H1 (cell line): Measurements from ENCODE around the gene CABLES2. TPM values are rescaled to one million over a fixed set of nuclear protein-coding genes. Genes with fewer than 3 reads are reported as not detected.

ENCODE experiments used
- CTCF ChIA-PET: fragments of 300-600 bp; sonication (Branson Sonifier 250); formaldehyde crosslinking; loops from one replicate; lab custom pipeline; 2021; ENCODE audit not compliant: partially characterized antibody; lab: Charles Lee
- POLR2A ChIA-PET: fragments of 300-600 bp; sonication (Branson Sonifier 250); formaldehyde crosslinking; loops from one replicate; lab custom pipeline; 2021; ENCODE audit warnings: inconsistent platforms; ENCODE audit not compliant: partially characterized antibody; lab: Charles Lee
- DNase-seq, 2 experiments: peaks; one replicate each; pipeline versions ENCODE4 v3.0.0 to v3.0.0-alpha.2; 2010 to 2022; ENCODE audit warnings: low spot score in 2 of 2, low read depth in 1 of 2, mixed read lengths in 1 of 2
- FAIRE-seq: peaks from 2 replicates; lab custom pipeline; 2011; peaks lifted over from hg19 to GRCh38; lab: Jason Lieb, UNC
- H2AFZ ChIP-seq: 2 replicates; pipeline ENCODE4 v1.8.1; 2012; ENCODE audit warnings: low read length, inconsistent platforms
- H2AK5ac ChIP-seq: 2 replicates; pipeline ENCODE4 v1.6.1; 2013; ENCODE audit warnings: low read depth, low read length
- H2BK120ac ChIP-seq: replicated peaks from 2 replicates; pipeline ENCODE3; 2013; ENCODE audit warnings: low read depth, low read length, inconsistent platforms
- H2BK12ac ChIP-seq: 2 replicates; pipeline ENCODE4 v1.6.1; 2013; ENCODE audit warnings: low read depth, low read length
- H2BK15ac ChIP-seq: 2 replicates; pipeline ENCODE4 v1.6.1; 2013; ENCODE audit warnings: low read length
- H2BK20ac ChIP-seq: 2 replicates; pipeline ENCODE4 v1.6.1; 2013; ENCODE audit warnings: low read length
- H2BK5ac ChIP-seq: 2 replicates; pipeline ENCODE4 v1.6.1; 2013; ENCODE audit warnings: low read depth, low read length
- H3K14ac ChIP-seq: 2 replicates; pipeline ENCODE4 v1.6.1; 2013; ENCODE audit warnings: inconsistent platforms; ENCODE audit not compliant: insufficient read length
- H3K18ac ChIP-seq: 2 replicates; pipeline ENCODE4 v1.6.1; 2013; ENCODE audit warnings: low read length; ENCODE audit errors: extremely low read depth
- H3K23ac ChIP-seq: 2 replicates; pipeline ENCODE4 v1.6.1; 2013; ENCODE audit warnings: inconsistent platforms; ENCODE audit not compliant: insufficient read length
- H3K23me2 ChIP-seq: 2 replicates; pipeline ENCODE4 v1.6.1; 2013; ENCODE audit warnings: low read depth, low read length
- H3K27ac ChIP-seq: 2 replicates; pipeline ENCODE4 v1.6.1; 2011; ENCODE audit warnings: low read depth, low read length, inconsistent platforms
- H3K27me3 ChIP-seq, 4 experiments: replicated peaks in 1 of 4; 1 replicate in 1 of 4; 2 replicates in 3 of 4; pipeline versions ENCODE4 v1.6.1 to v1.8.1; 2011 to 2013; ENCODE audit warnings: low read length in 3 of 4, mild to moderate bottlenecking in 3 of 4, inconsistent platforms in 2 of 4, mixed read lengths in 2 of 4, moderate library complexity in 1 of 4; ENCODE audit not compliant: control insufficient read depth in 3 of 4, insufficient read depth in 3 of 4; ENCODE audit errors: extremely low read depth in 1 of 4
- H3K36me3 ChIP-seq, 4 experiments: 2 replicates each; pipeline versions ENCODE4 v1.6.1 to v1.8.1; 2011 to 2013; ENCODE audit warnings: mild to moderate bottlenecking in 4 of 4, low read length in 3 of 4, moderate library complexity in 2 of 4, control low read depth in 1 of 4, inconsistent platforms in 1 of 4; ENCODE audit not compliant: insufficient read depth in 4 of 4, control insufficient read depth in 2 of 4
- H3K4ac ChIP-seq: replicated peaks from 2 replicates; pipeline ENCODE3; 2013; ENCODE audit warnings: low read length, low read depth, mixed read lengths, inconsistent platforms; ENCODE audit not compliant: insufficient read length
- H3K4me1 ChIP-seq, 4 experiments: replicated peaks in 1 of 4; 1 replicate in 1 of 4; 2 replicates in 3 of 4; pipeline versions ENCODE4 v1.6.1 to v1.8.1; 2011 to 2013; ENCODE audit warnings: low read length in 3 of 4, inconsistent platforms in 2 of 4, mixed read lengths in 1 of 4; ENCODE audit not compliant: insufficient read depth in 4 of 4, control insufficient read depth in 3 of 4
- H3K4me2 ChIP-seq, 2 experiments: 2 replicates each; pipeline versions ENCODE4 v1.6.1 to v1.8.1; 2011 to 2013; ENCODE audit warnings: low read depth in 2 of 2, low read length in 2 of 2, control low read depth in 1 of 2, inconsistent platforms in 1 of 2, mild to moderate bottlenecking in 1 of 2; ENCODE audit not compliant: insufficient read depth in 1 of 2
- H3K4me3 ChIP-seq, 4 experiments: fragments of 200-600, 300-600 bp in 1 of 4; sonication (generic), shearing (Covaris generic), sonication (Bioruptor Twin) in 1 of 4; 2 replicates each; pipeline versions ENCODE4 v1.5.1 to v1.8.1; 2011 to 2016; ENCODE audit warnings: low read length in 4 of 4, low read depth in 3 of 4, control low read depth in 2 of 4, inconsistent platforms in 2 of 4, mild to moderate bottlenecking in 2 of 4, mixed read lengths in 1 of 4, moderate library complexity in 1 of 4; ENCODE audit not compliant: insufficient read depth in 2 of 4; ENCODE audit errors: extremely low read depth in 1 of 4
- H3K56ac ChIP-seq: replicated peaks from 2 replicates; pipeline ENCODE3; 2013; ENCODE audit warnings: low read depth, mild to moderate bottlenecking, mixed read lengths, low read length, inconsistent platforms; ENCODE audit not compliant: insufficient read length
- H3K79me1 ChIP-seq: 2 replicates; pipeline ENCODE4 v1.6.1; 2013; ENCODE audit warnings: low read depth, low read length, control low read depth
- H3K79me2 ChIP-seq, 2 experiments: 2 replicates each; pipeline versions ENCODE4 v1.6.1 to v1.8.1; 2012 to 2013; ENCODE audit warnings: low read length in 2 of 2, mild to moderate bottlenecking in 2 of 2, inconsistent platforms in 1 of 2; ENCODE audit not compliant: insufficient read depth in 2 of 2, control insufficient read depth in 1 of 2
- H3K9ac ChIP-seq, 4 experiments: replicated peaks in 1 of 4; 1 replicate in 1 of 4; 2 replicates in 3 of 4; pipeline versions ENCODE4 v1.6.1 to v1.8.1; 2011 to 2013; ENCODE audit warnings: low read depth in 3 of 4, low read length in 3 of 4, control low read depth in 2 of 4, mild to moderate bottlenecking in 2 of 4, moderate library complexity in 2 of 4, inconsistent platforms in 1 of 4; ENCODE audit errors: extremely low read depth in 1 of 4
- H3K9me3 ChIP-seq, 2 experiments: 2 replicates each; pipeline versions ENCODE4 v1.6.1 to v1.8.1; 2012 to 2013; ENCODE audit warnings: mild to moderate bottlenecking in 2 of 2, moderate library complexity in 2 of 2, control low read depth in 1 of 2, inconsistent platforms in 1 of 2, low read depth in 1 of 2, low read length in 1 of 2, mixed read lengths in 1 of 2; ENCODE audit not compliant: insufficient read depth in 2 of 2
- H4K20me1 ChIP-seq, 2 experiments: replicated peaks in 1 of 2; 2 replicates each; pipeline versions ENCODE3 to v1.8.1; 2011 to 2013; ENCODE audit warnings: inconsistent platforms in 2 of 2, low read length in 2 of 2, mild to moderate bottlenecking in 1 of 2; ENCODE audit not compliant: insufficient read depth in 2 of 2, control insufficient read depth in 1 of 2
- H4K5ac ChIP-seq: 2 replicates; pipeline ENCODE4 v1.6.1; 2013; ENCODE audit warnings: low read length, low read depth, mixed read lengths, inconsistent platforms; ENCODE audit not compliant: insufficient read length
- H4K8ac ChIP-seq: 2 replicates; pipeline ENCODE4 v1.8.0; 2013; ENCODE audit warnings: mild to moderate bottlenecking, moderate library complexity, low read length, inconsistent platforms; ENCODE audit not compliant: insufficient read depth; ENCODE audit errors: extremely low read depth
- H4K91ac ChIP-seq: replicated peaks from 2 replicates; pipeline ENCODE3; 2013; ENCODE audit warnings: low read length, mixed read lengths, inconsistent platforms; ENCODE audit not compliant: insufficient read length
- KDM4A ChIP-seq: IDR thresholded peaks from one replicate; pipeline ENCODE4 v1.7.1; 2012; ENCODE audit warnings: low read depth, mild to moderate bottlenecking, moderate library complexity, low read length, inconsistent platforms; ENCODE audit not compliant: severe bottlenecking
- POLR2AphosphoS5 ChIP-seq: IDR thresholded peaks from 2 replicates; pipeline ENCODE4 v1.6.1; 2011; ENCODE audit warnings: low read depth, low read length
- RAD21 ChIP-seq, 2 experiments: IDR thresholded peaks in 1 of 2; conservative IDR thresholded peaks in 1 of 2; 2 replicates each; pipeline ENCODE4 v1.6.1; 2011; ENCODE audit warnings: low read depth in 2 of 2, low read length in 2 of 2, improper control_type of control experiment in 1 of 2, inconsistent platforms in 1 of 2, mild to moderate bottlenecking in 1 of 2, moderate library complexity in 1 of 2
- SIX5 ChIP-seq: IDR thresholded peaks from 2 replicates; pipeline ENCODE4 v1.6.1; 2011; ENCODE audit warnings: mild to moderate bottlenecking, low read depth, low read length
- whole genome bisulfite sequencing, 2 experiments: shearing (Covaris generic) in 1 of 2; methylation state at CpG; one replicate each; pipeline versions ENCODE4 v1.1.6 to v1.1.7; 2013 to 2015; ENCODE audit warnings: low lambda C conversion rate in 2 of 2, mixed read lengths in 2 of 2, inconsistent platforms in 1 of 2, low coverage in 1 of 2, missing lambda C conversion rate in 1 of 2; ENCODE audit not compliant: insufficient replicate concordance in 2 of 2, insufficient coverage in 1 of 2, insufficient read length in 1 of 2; ENCODE audit errors: extremely low coverage in 1 of 2, missing lambda C conversion rate in 1 of 2; 5-methylcytosine and 5-hydroxymethylcytosine counted together
- polyA plus RNA-seq, 7 experiments: library from polyadenylated mRNA; depleted of rRNA in 3 of 7; stranded (reverse) in 5 of 7; unstranded in 2 of 7; fragments of >200 nt in 5 of 7; fragments of 200-250 nt in 2 of 7; gene quantifications; 1 replicate in 5 of 7; 2 replicates in 1 of 7; 4 replicates in 1 of 7; pipeline versions ENCODE4 v1.2.1 to v1.2.3, GENCODE V29; 2011 to 2013; ENCODE audit warnings: missing spikeins in 2 of 7, mixed read lengths in 2 of 7
- total RNA-seq: library from RNA; stranded (reverse); fragmentation: NEBNext Ultra II Directional; extraction: Animal tissue kit (Norgen Biotek cat#: 25700); gene quantifications from 2 replicates; pipeline ENCODE4 v1.2.1, GENCODE V29; 2021
- TF ChIP-seq, protein P1 (sequence below), 3 experiments: IDR thresholded peaks; 1 replicate in 2 of 3; 2 replicates in 1 of 3; pipeline versions ENCODE4 v1.5.1 to v1.6.1; 2011; ENCODE audit warnings: low read length in 3 of 3, mild to moderate bottlenecking in 3 of 3, inconsistent platforms in 2 of 3, low read depth in 1 of 3, moderate library complexity in 1 of 3; ENCODE audit not compliant: insufficient read depth in 1 of 3; ENCODE audit errors: control extremely low read depth in 1 of 3

Gene CABLES2
- total and polyA plus RNA-seq, 2 of the 8 experiments (the other 6 are each of a cell fraction or from before 2014, with no cell fraction given): 8.0 to 8.8 TPM

DNA sequence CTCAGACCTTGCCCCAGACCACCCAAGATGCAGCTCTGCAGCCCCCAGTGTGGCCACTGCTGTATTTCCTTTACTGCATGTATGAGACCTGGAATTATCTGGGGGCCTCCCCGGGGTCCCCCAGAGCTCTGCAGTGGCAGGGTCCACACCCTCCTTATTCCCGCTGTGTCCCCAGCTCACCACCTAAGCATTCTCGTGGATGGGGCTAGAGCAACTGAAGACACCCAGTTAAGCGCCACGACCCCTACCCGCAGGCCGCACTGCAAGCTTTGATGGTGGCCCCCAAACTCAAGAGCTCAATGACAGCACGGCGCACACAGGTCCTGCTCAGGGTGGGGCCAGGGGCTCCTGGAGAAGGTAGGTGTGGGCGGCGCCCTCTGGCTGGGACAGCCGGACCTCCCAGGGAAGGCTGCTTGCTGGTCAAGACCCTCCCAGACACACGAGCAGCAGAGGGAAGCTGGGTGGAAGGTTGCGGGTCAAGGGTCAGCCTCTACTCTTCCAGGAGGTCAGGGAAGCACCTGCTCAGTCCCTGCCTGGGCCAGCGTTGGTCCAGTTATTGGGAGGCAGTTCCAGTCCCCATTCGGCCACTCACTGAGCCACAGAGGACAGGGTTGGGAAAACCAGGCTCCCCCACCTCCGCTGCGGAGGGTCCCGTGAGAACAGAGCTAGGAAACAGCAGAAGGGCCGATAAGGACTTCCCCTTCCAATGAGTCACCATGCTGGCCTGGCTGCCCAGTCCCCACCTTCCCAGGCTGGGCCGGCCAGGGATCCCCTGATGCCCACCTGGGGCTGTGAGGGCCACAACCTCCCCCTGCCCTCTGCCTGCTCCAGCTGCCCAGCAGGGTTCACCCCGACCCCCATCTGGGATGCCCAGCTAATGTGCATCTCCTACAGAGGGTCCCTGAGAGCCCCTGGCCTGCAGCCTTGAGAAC, 42.9 kb downstream of the CABLES2 start:
- TF ChIP-seq, protein P1, sequence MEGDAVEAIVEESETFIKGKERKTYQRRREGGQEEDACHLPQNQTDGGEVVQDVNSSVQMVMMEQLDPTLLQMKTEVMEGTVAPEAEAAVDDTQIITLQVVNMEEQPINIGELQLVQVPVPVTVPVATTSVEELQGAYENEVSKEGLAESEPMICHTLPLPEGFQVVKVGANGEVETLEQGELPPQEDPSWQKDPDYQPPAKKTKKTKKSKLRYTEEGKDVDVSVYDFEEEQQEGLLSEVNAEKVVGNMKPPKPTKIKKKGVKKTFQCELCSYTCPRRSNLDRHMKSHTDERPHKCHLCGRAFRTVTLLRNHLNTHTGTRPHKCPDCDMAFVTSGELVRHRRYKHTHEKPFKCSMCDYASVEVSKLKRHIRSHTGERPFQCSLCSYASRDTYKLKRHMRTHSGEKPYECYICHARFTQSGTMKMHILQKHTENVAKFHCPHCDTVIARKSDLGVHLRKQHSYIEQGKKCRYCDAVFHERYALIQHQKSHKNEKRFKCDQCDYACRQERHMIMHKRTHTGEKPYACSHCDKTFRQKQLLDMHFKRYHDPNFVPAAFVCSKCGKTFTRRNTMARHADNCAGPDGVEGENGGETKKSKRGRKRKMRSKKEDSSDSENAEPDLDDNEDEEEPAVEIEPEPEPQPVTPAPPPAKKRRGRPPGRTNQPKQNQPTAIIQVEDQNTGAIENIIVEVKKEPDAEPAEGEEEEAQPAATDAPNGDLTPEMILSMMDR (IDR thresholded peaks at IDR 0.05; ENCODE audit: control extremely low read depth in 1 of 3, insufficient read depth in 1 of 3, low read depth in 1 of 3, low read length in 3 of 3): peak in 2 of 3 experiments; percentile 26 to 39; a peak in 2 of 4 replicates
- TF ChIP-seq SIX5 (no peak), KDM4A (no peak), POLR2AphosphoS5 (0 out of 2 replicates have a peak, but pooled peaks have one; percentile 27), RAD21 (IDR thresholded peaks at IDR 0.05 in 1 of 2, conservative IDR thresholded peaks at IDR 0.05 in 1 of 2; ENCODE audit: low read depth in 2 of 2, low read length in 2 of 2) (peak in 1 of 2 experiments; percentile 29; a peak in 1 of 4 replicates)
- H4K8ac ChIP-seq: peak overlapping the region; percentile 73
- no peak overlapping the region for H2BK120ac ChIP-seq
- peak overlapping the region; percentile 92; the same call in 1 of the 2 replicates for H2BK12ac ChIP-seq
- H3K9ac ChIP-seq: no peak overlapping the region; a peak in 2 of 7 replicates
- CTCF ChIA-PET: interaction anchor here (0.7 to 10.9 kb wide), 16 partner anchors 8 to 255 kb away, joined by 3 to 212 read pairs (median 5); partner anchors contain the start of gene RPS21
- peaks cover 13 to 57% of the 10 kb centered on the region in 2 experiments; a peak in 3 of 4 replicates for H3K79me2 ChIP-seq
- H3K56ac ChIP-seq: peak overlapping the region; percentile 54
- peak overlapping the region; percentile 92 for H2BK15ac ChIP-seq
- H3K36me3 ChIP-seq: peaks cover 0 to 13% (median 2%) of the 10 kb centered on the region in 4 experiments; a peak in 3 of 8 replicates
- H3K27me3 ChIP-seq: no peaks in the 10 kb centered on the region
- 0 out of 8 replicates have a peak overlapping the region, but pooled peaks of 1 of the 4 experiments have one; percentile 12 for H3K4me3 ChIP-seq
- peaks cover 14% of the 10 kb centered on the region for H3K23me2 ChIP-seq
- no peak for FAIRE-seq
- no peak overlapping the region for H4K5ac ChIP-seq
- no peak overlapping the region for H3K4ac ChIP-seq
- H3K4me2 ChIP-seq: peak overlapping the region; percentile 34 to 84
- H3K14ac ChIP-seq: no peak overlapping the region
- H4K91ac ChIP-seq: peak overlapping the region; percentile 5
- 87% methylated on average over 21 of the region's 22 CpGs; no CpG with 5 or more reads in 1 of the 2 experiments for WGBS, 2 experiments
- peak overlapping the region; percentile 45; the same call in 1 of the 2 replicates for H3K27ac ChIP-seq
- peaks cover 10% of the 10 kb centered on the region for H3K79me1 ChIP-seq
- peak overlapping the region; percentile 72; the same call in 1 of the 2 replicates for H2BK20ac ChIP-seq
- POLR2A ChIA-PET: interaction anchor here (0.8 to 12.6 kb wide), 14 partner anchors 7 to 451 kb away, joined by 3 to 213 read pairs (median 10); partner anchors contain the start of genes ADRM1 and RPS21
- H3K4me1 ChIP-seq: peaks cover 11 to 74% (median 68%) of the 10 kb centered on the region in 4 experiments
- peak overlapping the region; percentile 99 for H2BK5ac ChIP-seq
- peak overlapping the region; percentile 78 for H3K18ac ChIP-seq
- peak overlapping the region; percentile 83; the same call in 1 of the 2 replicates for H2AK5ac ChIP-seq
- H3K9me3 ChIP-seq: no peaks in the 10 kb centered on the region
- no peak overlapping the region for H3K23ac ChIP-seq
- H4K20me1 ChIP-seq: peaks cover 7 to 12% of the 10 kb centered on the region in 2 experiments
- peak in 1 of 2 experiments; percentile 59 for DNase-seq
- H2AFZ ChIP-seq: no peak overlapping the region
